A549 (cell line): ENCODE results near the gene EFHC2.

Source experiments
- CHD4 ChIP-seq: fragments of 200-600 bp; sonication (generic); IDR thresholded peaks from 2 replicates; pipeline ENCODE4 v1.6.1; 2016; ENCODE audit warnings: antibody characterized with exemption, mild to moderate bottlenecking, borderline replicate concordance
- CTCF ChIP-seq: fragments of >200 bp; sonication (Bioruptor Twin); formaldehyde crosslinking; IDR thresholded peaks from 3 replicates; pipeline ENCODE4 v1.5.1; 2016
- EP300 ChIP-seq, 2 experiments: fragments of >200 bp; sonication (Bioruptor Twin); formaldehyde crosslinking; IDR thresholded peaks; 2 replicates in 1 of 2; 3 replicates in 1 of 2; pipeline ENCODE4 v1.6.1; 2016 to 2017
- SREBF2 ChIP-seq: fragments of 450-650 bp; IDR thresholded peaks from 2 replicates; pipeline ENCODE4 v1.6.1; 2014; ENCODE audit warnings: mild to moderate bottlenecking, moderate library complexity

GRCh38 chrX:44175455-44175854 lies 168.0 kb downstream of the EFHC2 start:
- TF ChIP-seq CTCF = no peak
- TF ChIP-seq CHD4 = no peak
- no peak for TF ChIP-seq EP300 (IDR thresholded peaks at IDR 0.05)
- TF ChIP-seq SREBF2 = no peak
